GM15510 (cell line): ENCODE results near the gene SHROOM2.

Experiments used
- POLR2A ChIP-seq: IDR thresholded peaks from 3 replicates; pipeline ENCODE4 v1.6.1; 2011; ENCODE audit warnings: borderline replicate concordance; ENCODE audit not compliant: insufficient read length; ENCODE audit errors: extremely low read depth

SHROOM2 gene

GRCh38 chrX:9804444-9804843, 18.2 kb downstream of the SHROOM2 start:
- TF ChIP-seq POLR2A: no peak

- TF ChIP-seq POLR2A: no peak
These were observed 19.7 kb downstream of the SHROOM2 start for GRCh38 chrX:9805956-9806355.

GRCh38 chrX:9807355-9808182, 21.3 kb downstream of the SHROOM2 start:
- no peak for TF ChIP-seq POLR2A

- TF ChIP-seq POLR2A: no peak
These were observed 30.0 kb downstream of the SHROOM2 start for GRCh38 chrX:9816084-9816700.

- no peak for TF ChIP-seq POLR2A
These were observed 35.3 kb downstream of the SHROOM2 start for GRCh38 chrX:9821572-9821971.

- no peak for TF ChIP-seq POLR2A
These were observed 38.3 kb downstream of the SHROOM2 start for GRCh38 chrX:9824554-9824953.

GRCh38 chrX:9825129-9825790, 39.0 kb downstream of the SHROOM2 start:
- no peak for TF ChIP-seq POLR2A

- no peak for TF ChIP-seq POLR2A
These were observed 39.7 kb downstream of the SHROOM2 start for GRCh38 chrX:9825966-9826365.

- TF ChIP-seq POLR2A: no peak
These were observed 43.4 kb downstream of the SHROOM2 start for GRCh38 chrX:9829308-9830267.

GRCh38 chrX:9832811-9833210, 46.6 kb downstream of the SHROOM2 start:
- no peak for TF ChIP-seq POLR2A

GRCh38 chrX:9835585-9836210, 49.5 kb downstream of the SHROOM2 start:
- no peak for TF ChIP-seq POLR2A

GRCh38 chrX:9842541-9842940, 56.3 kb downstream of the SHROOM2 start:
- no peak for TF ChIP-seq POLR2A

- TF ChIP-seq POLR2A: no peak
These were observed 58.8 kb downstream of the SHROOM2 start for GRCh38 chrX:9844936-9845577.

- no peak for TF ChIP-seq POLR2A
These were observed 59.3 kb downstream of the SHROOM2 start for GRCh38 chrX:9845578-9845952.

- TF ChIP-seq POLR2A: no peak
These were observed 60.4 kb downstream of the SHROOM2 start for GRCh38 chrX:9846631-9847030.

GRCh38 chrX:9847071-9847470, 60.8 kb downstream of the SHROOM2 start:
- no peak for TF ChIP-seq POLR2A
